Thyroid gland (tissue), 4 donors: Measurements from ENCODE around the gene RPP14.
A peak's percentile ranks its signal among the peaks of the same experiment; 100 is the strongest.

Experiments
- CTCF ChIP-seq, 6 experiments: fragments of 200-600 bp in 3 of 6; fragments of 450-650 bp in 3 of 6; sonication (generic) in 3 of 6; IDR thresholded peaks; one replicate each; pipeline ENCODE4 v1.5.1; 2016 to 2019; ENCODE audit warnings: antibody characterized with exemption in 6 of 6, mild to moderate bottlenecking in 2 of 6, inconsistent platforms in 1 of 6, moderate library complexity in 1 of 6
- POLR2A ChIP-seq, 2 donors: fragments of 450-650 bp; IDR thresholded peaks; one replicate each; pipeline ENCODE4 v1.6.1; 2017; ENCODE audit warnings: antibody characterized with exemption in 2 of 2, mild to moderate bottlenecking in 2 of 2, moderate library complexity in 1 of 2

GRCh38 chr3:58307639-58308215 is 1.7 kb downstream of the RPP14 start:
- TF ChIP-seq CTCF (IDR thresholded peaks at IDR 0.05) (peak; percentile 13 to 65 (median 42)), POLR2A (IDR thresholded peaks at IDR 0.05) (no peak)
